PFSK-1 (cell line): ENCODE data around the gene ERFE.

Experiments
- POLR2AphosphoS5 ChIP-seq: IDR thresholded peaks from 2 replicates; pipeline ENCODE4 v1.6.1; 2012; ENCODE audit warnings: low read depth, mild to moderate bottlenecking, control low read depth, low read length, moderate library complexity
- REST ChIP-seq, 2 experiments: IDR thresholded peaks; 2 replicates each; pipeline versions ENCODE4 v1.6.1 to v1.8.0; 2011 to 2012; ENCODE audit warnings: low read depth in 2 of 2, low read length in 2 of 2, control low read depth in 1 of 2, inconsistent platforms in 1 of 2, mild to moderate bottlenecking in 1 of 2, moderate library complexity in 1 of 2; ENCODE audit not compliant: insufficient read depth in 1 of 2
- SIN3A ChIP-seq: IDR thresholded peaks from 2 replicates; pipeline ENCODE4 v1.6.1; 2012; ENCODE audit warnings: mild to moderate bottlenecking, low read length, moderate library complexity, borderline replicate concordance; ENCODE audit not compliant: insufficient read depth

- TF ChIP-seq REST (IDR thresholded peaks at IDR 0.05; ENCODE audit: insufficient read depth in 1 of 2, low read depth in 2 of 2, low read length in 2 of 2) (no peak), POLR2AphosphoS5 (no peak), SIN3A (no peak)
These were observed 41.3 kb upstream of the ERFE start for GRCh38 chr2:238117199-238118154.
